Activated CD4-positive, alpha-beta T cell treated with anti-CD3 and anti-CD28 coated beads for 4 hours (primary cell): ENCODE data around the gene UBL4B.
A peak's percentile ranks its signal among the peaks of the same experiment; 100 is the strongest.

Source experiments
- DNase-seq, 2 donors: peaks; one replicate each; pipeline ENCODE4 v3.0.0-alpha.2; 2020

The UBL4B gene

GRCh38 chr1:110118636-110119396 is 6.6 kb downstream of the UBL4B start:
- DNase-seq = peak in 1 of 2 donors; percentile 9

GRCh38 chr1:110119843-110120242 is 7.6 kb downstream of the UBL4B start:
- no peak for DNase-seq

GRCh38 chr1:110120960-110121561 is 8.8 kb downstream of the UBL4B start:
- no peak for DNase-seq

GRCh38 chr1:110123224-110123623 is 11.0 kb downstream of the UBL4B start:
- DNase-seq = no peak

- no peak for DNase-seq
Measured at GRCh38 chr1:110125810-110126209, 13.6 kb downstream of the UBL4B start.

- no peak for DNase-seq
Measured at GRCh38 chr1:110130113-110130591, 17.9 kb downstream of the UBL4B start.

- no peak for DNase-seq
Measured at GRCh38 chr1:110130989-110131388, 18.7 kb downstream of the UBL4B start.

- DNase-seq = no peak
Measured at GRCh38 chr1:110132682-110133081, 20.4 kb downstream of the UBL4B start.

- DNase-seq = no peak
Measured at GRCh38 chr1:110133436-110133835, 21.2 kb downstream of the UBL4B start.

- no peak for DNase-seq
Measured at GRCh38 chr1:110134050-110134595, 21.9 kb downstream of the UBL4B start.

GRCh38 chr1:110135246-110135645 is 23.0 kb downstream of the UBL4B start:
- no peak for DNase-seq

GRCh38 chr1:110135666-110136065 is 23.4 kb downstream of the UBL4B start:
- no peak for DNase-seq

- no peak for DNase-seq
Measured at GRCh38 chr1:110136911-110137310, 24.7 kb downstream of the UBL4B start.

- no peak for DNase-seq
Measured at GRCh38 chr1:110138956-110139355, 26.7 kb downstream of the UBL4B start.

GRCh38 chr1:110144366-110144765 is 32.1 kb downstream of the UBL4B start:
- no peak for DNase-seq

GRCh38 chr1:110148961-110149360 is 36.7 kb downstream of the UBL4B start:
- DNase-seq = no peak

- DNase-seq = no peak
Measured at GRCh38 chr1:110150330-110151174, 38.3 kb downstream of the UBL4B start, which contains the start of gene SLC6A17. Gene SLC6A17, plus strand, starts transcription at chr1:110150494. Its CDS starts 16,436 bp downstream, at chr1:110166930.

GRCh38 chr1:110151175-110151669 is 39.0 kb downstream of the UBL4B start:
- DNase-seq = no peak

- DNase-seq = no peak
Measured at GRCh38 chr1:110152133-110152785, 40.0 kb downstream of the UBL4B start.

- DNase-seq = no peak
Measured at GRCh38 chr1:110153407-110153950, 41.2 kb downstream of the UBL4B start.

- peak in 1 of 2 donors; percentile 15 for DNase-seq
Measured at GRCh38 chr1:110155878-110156522, 43.8 kb downstream of the UBL4B start.
